Lower lobe of right lung (tissue), 2 donors: Measurements from ENCODE around the gene DCXR. TPM values are rescaled to one million over a fixed set of nuclear protein-coding genes. Genes with fewer than 3 reads are reported as not detected.

Source experiments
- ATAC-seq, 2 donors: fragments of 200-7000 bp; cut with Tn5 transposase; one replicate each; pipeline ENCODE4 v1.9.1; 2020 to 2022; ENCODE audit warnings: mild to moderate bottlenecking in 2 of 2, moderate library complexity in 2 of 2
- DNase-seq: peaks from one replicate; pipeline ENCODE4 v3.0.0-alpha.2; 2020
- H3K27ac ChIP-seq: fragments of 200-600 bp; one replicate; pipeline ENCODE4 v1.8.0; 2022
- H3K27me3 ChIP-seq: fragments of 200-600 bp; one replicate; pipeline ENCODE4 v1.8.0; 2022; ENCODE audit warnings: low read depth
- H3K36me3 ChIP-seq: fragments of 200-600 bp; one replicate; pipeline ENCODE4 v1.8.0; 2022; ENCODE audit warnings: mild to moderate bottlenecking
- H3K4me1 ChIP-seq: fragments of 200-600 bp; one replicate; pipeline ENCODE4 v1.8.0; 2022
- H3K4me3 ChIP-seq: fragments of 200-600 bp; one replicate; pipeline ENCODE4 v1.8.0; 2022; ENCODE audit warnings: mild to moderate bottlenecking
- H3K9me3 ChIP-seq: fragments of 200-600 bp; one replicate; pipeline ENCODE4 v1.8.0; 2022
- intact Hi-C: fragments of 100-400 bp; cut with DNase I; formaldehyde crosslinking; loops from one replicate; pipeline ENCODE4 v1.11.0; 2022
- total RNA-seq: library from RNA; stranded (reverse); fragmentation: NEBNext Ultra II Directional; extraction: Animal tissue kit (Norgen Biotek cat#: 25700); gene quantifications from one replicate; pipeline ENCODE4 v1.2.1, GENCODE V29; 2021
- TF ChIP-seq, protein P1 (sequence below): fragments of 200-600 bp; IDR thresholded peaks from one replicate; pipeline ENCODE4 v1.8.0; 2022; ENCODE audit warnings: antibody characterized with exemption, mild to moderate bottlenecking
- donor health status: DM: no; HTN: yes; CAD: no; lungs with severe emphysema.

Gene DCXR
- total RNA-seq, 1 donor from 2014 or later: 133 TPM

DNA sequence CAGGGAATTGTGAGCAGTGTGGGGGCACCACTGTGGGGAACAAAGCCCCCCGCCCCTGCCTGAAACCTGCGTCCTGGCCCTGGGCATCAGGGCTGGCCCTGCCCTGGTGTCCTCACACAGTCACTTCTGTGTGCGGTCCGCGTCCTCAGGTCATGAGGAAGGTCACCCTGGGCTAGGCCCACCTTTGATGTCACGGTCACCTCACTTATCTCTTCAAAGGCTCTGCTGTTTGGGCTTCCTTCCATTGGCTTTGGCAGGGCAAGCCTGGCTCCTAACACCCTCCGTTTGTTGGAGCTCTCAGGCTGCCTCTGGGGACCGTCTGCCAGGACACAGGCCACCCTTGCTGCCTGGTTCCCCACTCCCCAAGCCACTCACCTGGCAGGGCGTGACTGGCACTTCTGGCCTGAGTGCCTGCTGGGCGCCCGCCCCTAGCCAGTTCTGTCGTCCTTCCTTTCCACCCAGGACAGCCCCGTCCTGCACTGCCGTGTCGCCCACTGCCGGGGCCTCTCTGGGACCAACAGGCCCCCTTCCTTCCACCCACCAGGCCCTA, 23.6 kb downstream of the DCXR start:
- TF ChIP-seq, protein P1, sequence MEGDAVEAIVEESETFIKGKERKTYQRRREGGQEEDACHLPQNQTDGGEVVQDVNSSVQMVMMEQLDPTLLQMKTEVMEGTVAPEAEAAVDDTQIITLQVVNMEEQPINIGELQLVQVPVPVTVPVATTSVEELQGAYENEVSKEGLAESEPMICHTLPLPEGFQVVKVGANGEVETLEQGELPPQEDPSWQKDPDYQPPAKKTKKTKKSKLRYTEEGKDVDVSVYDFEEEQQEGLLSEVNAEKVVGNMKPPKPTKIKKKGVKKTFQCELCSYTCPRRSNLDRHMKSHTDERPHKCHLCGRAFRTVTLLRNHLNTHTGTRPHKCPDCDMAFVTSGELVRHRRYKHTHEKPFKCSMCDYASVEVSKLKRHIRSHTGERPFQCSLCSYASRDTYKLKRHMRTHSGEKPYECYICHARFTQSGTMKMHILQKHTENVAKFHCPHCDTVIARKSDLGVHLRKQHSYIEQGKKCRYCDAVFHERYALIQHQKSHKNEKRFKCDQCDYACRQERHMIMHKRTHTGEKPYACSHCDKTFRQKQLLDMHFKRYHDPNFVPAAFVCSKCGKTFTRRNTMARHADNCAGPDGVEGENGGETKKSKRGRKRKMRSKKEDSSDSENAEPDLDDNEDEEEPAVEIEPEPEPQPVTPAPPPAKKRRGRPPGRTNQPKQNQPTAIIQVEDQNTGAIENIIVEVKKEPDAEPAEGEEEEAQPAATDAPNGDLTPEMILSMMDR: no peak
- peak; percentile 55 to 65 for ATAC-seq
- intact Hi-C loops: no loop called here

DNA sequence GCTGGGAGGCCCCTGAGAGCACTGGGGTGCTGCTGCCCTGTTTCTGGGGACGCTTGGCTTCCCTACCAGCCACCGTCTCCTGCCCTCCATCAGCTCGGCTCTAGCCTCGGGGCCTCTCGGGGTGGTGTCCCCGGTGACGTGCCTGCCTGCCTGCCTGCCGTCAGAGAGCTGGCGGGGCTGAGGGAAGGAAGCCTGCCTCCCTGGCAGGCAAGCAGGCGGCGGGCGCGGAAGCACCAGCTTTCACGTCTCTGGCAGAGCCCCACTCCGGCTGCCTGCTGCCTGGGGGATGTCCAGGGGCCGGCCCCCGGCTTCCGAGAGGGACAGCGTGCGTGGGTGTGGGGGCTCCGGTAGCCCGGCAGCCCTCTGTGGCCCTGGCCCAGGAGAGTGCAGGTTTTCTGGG, 24.2 kb downstream of the DCXR start:
- Histone ChIP-seq H3K9me3 (no peaks in the 10 kb centered on the region), H3K4me1 (peaks cover 14% of the 10 kb centered on the region), H3K36me3 (peaks cover 10% of the 10 kb centered on the region), H3K27me3 (no peaks in the 10 kb centered on the region), H3K27ac (peak overlapping the region; percentile 80), H3K4me3 (peak overlapping the region; percentile 31)
- TF ChIP-seq, protein P1: no peak
- intact Hi-C loops: no loop called here
- DNase-seq (no peak), ATAC-seq (peak; percentile 8 to 39)

More for the DNA sequence above, 23.6 kb downstream of the DCXR start:
- DNase-seq: peak; percentile 80
- H3K4me3 ChIP-seq: peak overlapping the region; percentile 31
- peaks cover 15% of the 10 kb centered on the region for H3K4me1 ChIP-seq
- H3K27ac ChIP-seq: peak overlapping the region; percentile 80
- no peaks in the 10 kb centered on the region for H3K9me3 ChIP-seq
- H3K27me3 ChIP-seq: no peaks in the 10 kb centered on the region
- H3K36me3 ChIP-seq: peaks cover 10% of the 10 kb centered on the region

DNA sequence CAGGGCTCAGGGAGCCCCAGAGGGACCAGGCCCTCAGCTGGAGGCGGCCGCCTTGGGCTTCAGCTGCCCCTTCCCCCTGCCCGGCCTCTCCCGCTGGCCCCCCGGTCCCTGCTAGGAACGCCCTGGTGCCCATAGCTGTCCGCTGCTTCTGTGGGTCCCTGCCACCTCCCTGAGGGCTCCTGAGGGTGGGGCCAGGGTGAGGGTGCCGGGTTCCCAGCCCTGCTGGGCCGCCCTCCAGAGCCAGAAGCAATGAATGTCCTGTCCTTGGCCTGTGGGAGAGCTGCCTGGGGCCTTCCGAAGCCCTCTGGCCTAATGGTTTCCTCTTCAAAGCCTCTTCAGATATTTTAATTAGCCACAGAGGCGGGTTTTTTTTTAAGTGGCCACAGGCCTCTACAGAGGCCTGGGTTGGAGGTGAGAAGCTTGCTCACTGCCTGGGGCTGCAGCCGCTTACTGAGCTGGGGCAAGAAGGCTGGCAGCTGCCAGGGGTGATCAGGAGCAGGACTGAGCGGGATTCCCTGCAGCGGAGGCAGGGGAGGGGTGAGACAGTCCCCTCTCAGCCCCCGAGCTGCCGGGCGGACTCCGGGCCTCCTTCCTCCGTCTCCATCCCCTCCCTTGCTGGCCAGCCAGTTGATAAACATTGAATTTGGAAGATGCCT, 24.7 kb downstream of the DCXR start:
- peak overlapping the region; percentile 80 for H3K27ac ChIP-seq
- peaks cover 8% of the 10 kb centered on the region for H3K4me1 ChIP-seq
- H3K4me3 ChIP-seq: peak overlapping the region; percentile 31
- intact Hi-C loops: no loop called here
- H3K27me3 ChIP-seq: no peaks in the 10 kb centered on the region
- DNase-seq (peak; percentile 83), ATAC-seq (peak; percentile 64 to 76)
- TF ChIP-seq, protein P1: no peak
- no peaks in the 10 kb centered on the region for H3K9me3 ChIP-seq
- H3K36me3 ChIP-seq: peaks cover 10% of the 10 kb centered on the region

DNA sequence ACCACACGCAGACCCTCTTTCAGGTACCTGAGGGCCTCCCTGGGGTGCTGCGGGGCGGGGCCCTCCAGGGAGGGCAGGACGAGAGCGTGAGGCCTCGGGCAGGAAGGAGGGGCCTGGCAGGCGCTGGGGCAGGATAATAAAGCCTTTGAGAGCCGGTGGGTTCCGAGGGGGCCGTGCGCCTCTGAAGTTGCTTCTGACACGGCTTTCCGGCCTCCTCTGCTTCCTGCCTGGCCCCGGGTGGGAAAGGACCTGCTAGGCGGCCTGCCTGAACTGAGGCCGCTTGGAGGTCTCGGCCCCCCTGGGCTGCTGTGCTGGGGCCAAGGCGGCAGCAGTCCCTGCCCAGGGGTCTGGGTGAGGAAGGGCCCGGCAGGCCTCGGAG, 25.2 kb downstream of the DCXR start:
- DNase-seq: no peak
- peak overlapping the region; percentile 80 for H3K27ac ChIP-seq
- TF ChIP-seq, protein P1: no peak
- H3K27me3 ChIP-seq: no peaks in the 10 kb centered on the region
- H3K36me3 ChIP-seq: peaks cover 10% of the 10 kb centered on the region
- peak overlapping the region; percentile 17 for H3K4me3 ChIP-seq
- peak in 1 of 2 donors; percentile 5 for ATAC-seq
- H3K4me1 ChIP-seq: peaks cover 4% of the 10 kb centered on the region
- intact Hi-C loops: no loop called here
- no peaks in the 10 kb centered on the region for H3K9me3 ChIP-seq

DNA sequence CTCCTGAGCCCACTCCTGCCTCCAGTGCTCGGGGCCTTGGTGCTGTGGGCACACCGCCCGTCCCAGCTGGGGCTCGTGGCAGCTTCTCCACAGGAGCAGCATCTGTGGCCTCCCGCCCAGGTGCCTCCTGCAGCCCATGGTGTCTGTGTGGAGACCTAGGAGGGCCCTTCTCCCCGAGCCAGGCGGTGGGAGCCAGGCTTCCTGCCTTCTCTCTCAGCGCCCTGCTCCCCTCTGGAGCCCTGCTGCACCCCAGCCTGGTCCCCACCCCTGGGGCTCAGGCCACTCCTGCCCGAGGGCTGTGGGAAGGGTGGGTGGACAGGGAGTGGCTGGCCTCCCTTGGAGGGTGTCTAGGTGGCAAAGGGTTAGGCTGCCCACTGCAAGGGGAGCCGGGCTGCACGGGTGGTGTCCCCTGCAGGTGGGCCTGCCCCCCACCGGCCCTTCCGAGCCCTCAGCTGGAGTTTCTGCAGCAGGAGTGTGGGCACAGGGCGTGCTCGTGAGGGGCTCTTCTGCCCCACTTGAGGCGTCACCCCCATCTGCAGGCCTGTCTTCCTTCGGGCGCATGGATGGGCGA, 25.8 kb downstream of the DCXR start:
- Histone ChIP-seq H3K36me3 (peaks cover 10% of the 10 kb centered on the region), H3K27me3 (no peaks in the 10 kb centered on the region), H3K27ac (peak overlapping the region; percentile 80), H3K9me3 (no peaks in the 10 kb centered on the region), H3K4me3 (no peak overlapping the region), H3K4me1 (peaks cover 4% of the 10 kb centered on the region)
- DNase-seq (no peak), ATAC-seq (no peak)
- TF ChIP-seq, protein P1: no peak
- intact Hi-C loops: no loop called here
